Neural cell (in vitro differentiated cells): Measurements from ENCODE around the gene APOF. TPM values are rescaled to one million over a fixed set of nuclear protein-coding genes. Genes with fewer than 3 reads are reported as not detected.

Source experiments
- H2AFZ ChIP-seq: fragments of 200-600, 300-800 bp; sonication (generic), shearing (Covaris generic); 2 replicates; pipeline ENCODE4 v1.6.0; 2014; ENCODE audit warnings: low read depth, mild to moderate bottlenecking, antibody characterized with exemption, low read length, moderate library complexity
- H3F3A ChIP-seq: fragments of 200-600 bp; shearing (Covaris generic); 2 replicates; pipeline ENCODE4 v1.6.1; 2016; ENCODE audit warnings: mild to moderate bottlenecking, moderate library complexity, mixed read lengths, antibody characterized with exemption, low read length; ENCODE audit not compliant: insufficient read depth, poor library complexity, severe bottlenecking
- H3K27ac ChIP-seq: fragments of 200-600, 300-800 bp; sonication (generic), shearing (Covaris generic); 2 replicates; pipeline ENCODE4 v1.5.1; 2014; ENCODE audit warnings: mild to moderate bottlenecking, low read length, moderate library complexity
- H3K27me3 ChIP-seq: fragments of 300-800, 200-600 bp; sonication (generic), shearing (Covaris generic); 2 replicates; pipeline ENCODE4 v1.6.0; 2014; ENCODE audit warnings: mild to moderate bottlenecking, low read depth, low read length, moderate library complexity; ENCODE audit not compliant: insufficient read depth
- H3K36me3 ChIP-seq: fragments of 300-800, 200-600 bp; sonication (generic), shearing (Covaris generic); 2 replicates; pipeline ENCODE4 v1.5.1; 2014; ENCODE audit warnings: mild to moderate bottlenecking, antibody characterized with exemption, low read length, moderate library complexity; ENCODE audit not compliant: insufficient read depth
- H3K4me2 ChIP-seq: fragments of 300-800, 200-600 bp; sonication (generic), shearing (Covaris generic); 2 replicates; pipeline ENCODE4 v1.6.0; 2014; ENCODE audit warnings: mild to moderate bottlenecking, low read length
- H3K4me3 ChIP-seq: fragments of 300-800, 200-600 bp; sonication (generic), shearing (Covaris generic); 2 replicates; pipeline ENCODE4 v1.5.1; 2014; ENCODE audit warnings: mild to moderate bottlenecking, low read length, moderate library complexity
- H3K79me2 ChIP-seq: fragments of 200-600 bp; shearing (Covaris generic); replicated peaks from 2 replicates; pipeline ENCODE4 v1.6.0; 2014; ENCODE audit warnings: mild to moderate bottlenecking, low read length, moderate library complexity; ENCODE audit not compliant: insufficient read depth
- H3K9ac ChIP-seq: fragments of 300-800, 200-600 bp; sonication (generic), shearing (Covaris generic); 2 replicates; pipeline ENCODE4 v1.6.1; 2016; ENCODE audit warnings: mild to moderate bottlenecking, low read length, mixed read lengths
- H3K9me2 ChIP-seq: fragments of 200-600 bp; shearing (Covaris generic); 2 replicates; pipeline ENCODE4 v1.6.1; 2016; ENCODE audit warnings: mild to moderate bottlenecking, low read length, mixed read lengths; ENCODE audit not compliant: insufficient read depth
- H3K9me3 ChIP-seq: fragments of 200-600, 300-800 bp; sonication (generic), shearing (Covaris generic); 2 replicates; pipeline ENCODE4 v1.6.1; 2016; ENCODE audit warnings: mild to moderate bottlenecking, mixed run types, low read length, moderate library complexity, mixed read lengths
- H4K20me1 ChIP-seq: fragments of 200-600 bp; shearing (Covaris generic); 2 replicates; pipeline ENCODE4 v1.6.1; 2016; ENCODE audit warnings: mild to moderate bottlenecking, mixed run types; ENCODE audit not compliant: insufficient read depth
- CTCF ChIP-seq: fragments of 450-650 bp; IDR thresholded peaks from 2 replicates; pipeline ENCODE4 v1.5.1; 2014; ENCODE audit warnings: antibody characterized with exemption, mild to moderate bottlenecking, moderate library complexity; ENCODE audit not compliant: poor library complexity, severe bottlenecking
- EP300 ChIP-seq: fragments of 450-650 bp; conservative IDR thresholded peaks from 2 replicates; pipeline ENCODE4 v1.6.1; 2014; ENCODE audit warnings: antibody characterized with exemption, mild to moderate bottlenecking, moderate library complexity; ENCODE audit not compliant: poor library complexity, severe bottlenecking
- EZH2 ChIP-seq: fragments of 200-600, 300-800 bp; shearing (Covaris generic), sonication (generic); IDR thresholded peaks from 2 replicates; pipeline ENCODE4 v1.6.1; 2014; ENCODE audit warnings: antibody characterized with exemption, low read length, borderline replicate concordance, mild to moderate bottlenecking; ENCODE audit not compliant: insufficient read depth, poor library complexity, severe bottlenecking
- MXI1 ChIP-seq: fragments of 450-650 bp; conservative IDR thresholded peaks from 2 replicates; pipeline ENCODE4 v1.6.1; 2014; ENCODE audit warnings: antibody characterized with exemption, mild to moderate bottlenecking; ENCODE audit not compliant: poor library complexity, severe bottlenecking
- POLR2AphosphoS5 ChIP-seq: IDR thresholded peaks from 2 replicates; pipeline ENCODE4 v1.6.1; 2012
- RAD21 ChIP-seq: fragments of 450-650 bp; conservative IDR thresholded peaks from 2 replicates; pipeline ENCODE4 v1.6.1; 2014; ENCODE audit warnings: antibody characterized with exemption, mild to moderate bottlenecking, moderate library complexity
- REST ChIP-seq: IDR thresholded peaks from 2 replicates; pipeline ENCODE4 v1.6.1; 2012; ENCODE audit warnings: borderline replicate concordance
- SMC3 ChIP-seq: fragments of 450-650 bp; conservative IDR thresholded peaks from 2 replicates; pipeline ENCODE4 v1.6.1; 2014; ENCODE audit warnings: antibody characterized with exemption, mild to moderate bottlenecking, moderate library complexity; ENCODE audit not compliant: poor library complexity
- TAF1 ChIP-seq: IDR thresholded peaks from 2 replicates; pipeline ENCODE4 v1.6.1; 2012; ENCODE audit warnings: low read depth
- polyA plus RNA-seq: library from polyadenylated mRNA; depleted of rRNA; stranded (reverse); fragments of >200 nt; gene quantifications from 2 replicates; pipeline ENCODE4 v1.2.3, GENCODE V29; 2014

The APOF gene
- polyA plus RNA-seq, 1 donor from 2014 or later, result not detected

- Histone ChIP-seq H4K20me1 (no peaks in the 10 kb centered on the region), H3K79me2 (no peaks in the 10 kb centered on the region), H3K4me3 (no peak overlapping the region), H3K9ac (no peak overlapping the region), H3K36me3 (no peaks in the 10 kb centered on the region), H3K4me2 (no peak overlapping the region), H2AFZ (no peak overlapping the region), H3F3A (no peaks in the 10 kb centered on the region), H3K9me2 (no peaks in the 10 kb centered on the region), H3K9me3 (no peaks in the 10 kb centered on the region), H3K27ac (no peak overlapping the region), H3K27me3 (no peaks in the 10 kb centered on the region)
- no peak for TF ChIP-seq REST
- no peak for TF ChIP-seq SMC3
- no peak for TF ChIP-seq POLR2AphosphoS5
- TF ChIP-seq MXI1, result no peak
- no peak for TF ChIP-seq EP300
- TF ChIP-seq EZH2, result no peak
- TF ChIP-seq RAD21, result no peak
- no peak for TF ChIP-seq CTCF
- no peak for TF ChIP-seq TAF1
Measured at GRCh38 chr12:56391721-56392120, 29.1 kb upstream of the APOF start.

- no peak overlapping the region for H3K4me2 ChIP-seq
- H3K4me3 ChIP-seq, result no peak overlapping the region
- no peaks in the 10 kb centered on the region for H3K9me3 ChIP-seq
- H3K79me2 ChIP-seq, result no peaks in the 10 kb centered on the region
- H3K27me3 ChIP-seq, result no peaks in the 10 kb centered on the region
- H3K36me3 ChIP-seq, result no peaks in the 10 kb centered on the region
- H3F3A ChIP-seq, result no peaks in the 10 kb centered on the region
- H3K9ac ChIP-seq, result no peak overlapping the region
- no peak overlapping the region for H2AFZ ChIP-seq
- no peaks in the 10 kb centered on the region for H3K9me2 ChIP-seq
- TF ChIP-seq REST (no peak), MXI1 (no peak), TAF1 (no peak), EP300 (no peak), POLR2AphosphoS5 (no peak), CTCF (no peak), EZH2 (no peak), RAD21 (no peak), SMC3 (no peak)
- no peaks in the 10 kb centered on the region for H4K20me1 ChIP-seq
- H3K27ac ChIP-seq, result no peak overlapping the region
Measured at GRCh38 chr12:56389412-56389811, 26.8 kb upstream of the APOF start.
